ENCODE data around the gene NPTX1.

Gene NPTX1

GRCh38 chr17:80442764-80443163 is 33.6 kb downstream of the NPTX1 start:
- DNase-seq = no peak

GRCh38 chr17:80442323-80442659 is 34.1 kb downstream of the NPTX1 start:
- DNase-seq = no peak

DNA sequence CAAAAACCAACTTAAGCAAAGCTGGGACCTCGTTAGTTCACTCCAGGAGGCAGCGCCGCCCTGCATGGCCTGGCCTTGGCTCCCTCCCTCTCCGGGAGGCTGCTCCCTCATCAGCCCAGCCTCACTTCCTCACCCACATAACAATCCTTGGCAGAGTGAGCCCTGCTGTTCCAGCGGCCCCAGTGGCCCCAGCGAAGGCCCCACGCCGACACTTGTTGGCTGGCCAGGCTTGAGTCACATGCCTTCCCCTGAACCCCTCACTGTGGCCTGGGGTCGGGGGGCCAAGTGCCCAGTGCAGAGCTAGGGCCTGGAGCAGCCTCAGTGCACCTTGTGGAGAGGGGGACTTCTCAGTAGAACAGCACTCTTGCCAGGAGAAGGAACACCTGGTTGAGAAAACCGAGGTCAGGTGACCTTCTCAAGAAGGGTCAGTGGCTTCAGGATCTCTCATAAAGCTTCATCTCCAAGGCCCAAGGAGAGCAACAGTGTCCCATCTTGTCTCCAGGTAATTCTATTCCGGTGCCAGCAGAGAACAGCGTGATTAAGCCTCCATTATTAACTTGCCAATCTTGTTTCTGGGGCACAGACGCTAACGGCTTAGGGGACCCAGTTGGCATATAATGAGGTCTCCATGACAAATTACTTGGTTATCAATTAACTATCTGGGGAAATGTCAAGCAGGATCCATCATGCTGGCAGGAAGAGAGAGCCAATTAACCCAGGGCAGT is 34.6 kb downstream of the NPTX1 start:
- no peak for DNase-seq

DNA sequence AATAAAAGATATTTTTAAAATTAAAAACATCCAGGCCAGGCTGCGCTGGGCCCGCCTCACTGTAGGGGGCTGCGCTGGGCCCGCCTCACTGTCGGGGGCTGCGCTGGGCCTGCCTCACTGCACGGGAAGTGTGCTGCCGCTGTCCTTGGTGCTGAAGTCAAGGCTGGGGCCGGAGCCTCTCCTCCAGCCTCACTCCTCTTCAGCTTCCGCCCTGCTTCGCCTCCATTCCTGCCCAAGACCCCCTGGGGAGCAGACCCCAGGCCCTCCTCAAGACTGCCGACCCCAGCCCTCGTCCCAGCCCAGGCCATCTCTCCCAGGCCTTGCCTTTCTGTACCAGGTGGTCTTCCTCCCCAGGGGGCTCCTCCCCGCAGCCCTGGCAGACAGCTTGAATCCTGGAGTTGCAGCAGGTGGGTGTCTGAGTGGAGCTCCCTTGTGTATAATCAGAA is 35.3 kb downstream of the NPTX1 start:
- DNase-seq = peak; percentile 85

DNA sequence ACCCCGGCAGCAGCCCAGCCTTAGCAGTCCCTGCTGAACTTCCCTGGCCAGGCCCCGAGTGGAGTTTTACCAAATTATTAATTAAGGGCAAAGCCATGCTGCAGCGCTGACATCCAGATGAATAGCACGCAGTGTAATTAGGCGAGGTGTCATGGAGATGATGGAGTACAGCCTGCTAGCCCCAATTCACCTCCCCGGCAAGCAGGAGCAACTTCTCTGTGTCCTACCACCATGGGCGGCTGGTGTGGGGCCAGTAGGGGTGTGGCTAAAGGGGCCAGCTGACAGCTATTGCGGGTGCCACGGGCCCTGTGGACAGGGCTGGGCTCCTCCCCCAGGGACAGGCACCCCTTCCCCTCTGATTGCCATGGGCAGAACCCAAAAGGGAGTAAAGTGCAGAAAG is 36.9 kb downstream of the NPTX1 start:
- DNase-seq = no peak

DNA sequence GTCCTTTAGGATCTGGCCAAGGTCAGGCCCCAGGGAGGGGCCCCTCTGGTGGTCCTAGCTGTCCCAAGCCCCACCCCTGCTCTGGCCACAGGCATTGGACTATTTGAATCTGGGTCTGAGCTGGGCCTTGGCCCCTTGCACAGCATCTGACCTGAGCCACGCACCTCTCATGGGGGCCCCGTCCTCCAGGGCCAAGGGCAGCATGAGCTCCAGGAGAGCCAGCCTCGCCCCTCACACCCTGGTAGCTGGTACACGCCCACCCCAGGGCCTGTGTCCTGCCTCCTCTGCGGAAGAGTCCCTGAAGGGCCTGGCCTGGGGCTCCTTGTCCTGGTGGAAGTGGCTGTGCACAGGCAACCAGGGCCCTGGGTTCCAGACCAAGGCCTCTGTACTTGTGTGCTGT is 37.6 kb downstream of the NPTX1 start:
- DNase-seq = no peak

DNA sequence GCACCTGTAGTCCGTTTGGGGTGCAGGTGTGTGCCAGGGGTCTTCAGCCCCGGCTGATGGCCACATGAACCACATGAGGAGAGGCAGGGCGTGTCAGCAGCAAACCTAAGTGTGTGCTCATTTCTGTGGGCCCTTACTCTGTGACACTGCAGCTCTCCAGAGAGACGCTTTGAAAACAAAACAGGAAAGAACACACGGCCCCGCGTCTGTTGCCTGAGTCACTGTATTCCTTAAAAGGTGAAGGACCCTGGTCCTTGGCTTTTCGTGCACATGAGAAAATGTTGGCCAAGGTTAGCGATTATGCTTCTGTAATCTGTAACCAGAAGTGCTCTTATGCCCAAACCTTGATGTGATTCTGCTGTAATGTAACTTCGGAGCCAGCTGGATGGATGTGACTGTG is 38.9 kb downstream of the NPTX1 start:
- no peak for DNase-seq

GRCh38 chr17:80433916-80434666 is 42.3 kb downstream of the NPTX1 start:
- DNase-seq = no peak

- no peak for DNase-seq
These were observed 43.4 kb downstream of the NPTX1 start for GRCh38 chr17:80432961-80433550.

- no peak for DNase-seq
These were observed 44.0 kb downstream of the NPTX1 start for GRCh38 chr17:80432350-80432955.

DNA sequence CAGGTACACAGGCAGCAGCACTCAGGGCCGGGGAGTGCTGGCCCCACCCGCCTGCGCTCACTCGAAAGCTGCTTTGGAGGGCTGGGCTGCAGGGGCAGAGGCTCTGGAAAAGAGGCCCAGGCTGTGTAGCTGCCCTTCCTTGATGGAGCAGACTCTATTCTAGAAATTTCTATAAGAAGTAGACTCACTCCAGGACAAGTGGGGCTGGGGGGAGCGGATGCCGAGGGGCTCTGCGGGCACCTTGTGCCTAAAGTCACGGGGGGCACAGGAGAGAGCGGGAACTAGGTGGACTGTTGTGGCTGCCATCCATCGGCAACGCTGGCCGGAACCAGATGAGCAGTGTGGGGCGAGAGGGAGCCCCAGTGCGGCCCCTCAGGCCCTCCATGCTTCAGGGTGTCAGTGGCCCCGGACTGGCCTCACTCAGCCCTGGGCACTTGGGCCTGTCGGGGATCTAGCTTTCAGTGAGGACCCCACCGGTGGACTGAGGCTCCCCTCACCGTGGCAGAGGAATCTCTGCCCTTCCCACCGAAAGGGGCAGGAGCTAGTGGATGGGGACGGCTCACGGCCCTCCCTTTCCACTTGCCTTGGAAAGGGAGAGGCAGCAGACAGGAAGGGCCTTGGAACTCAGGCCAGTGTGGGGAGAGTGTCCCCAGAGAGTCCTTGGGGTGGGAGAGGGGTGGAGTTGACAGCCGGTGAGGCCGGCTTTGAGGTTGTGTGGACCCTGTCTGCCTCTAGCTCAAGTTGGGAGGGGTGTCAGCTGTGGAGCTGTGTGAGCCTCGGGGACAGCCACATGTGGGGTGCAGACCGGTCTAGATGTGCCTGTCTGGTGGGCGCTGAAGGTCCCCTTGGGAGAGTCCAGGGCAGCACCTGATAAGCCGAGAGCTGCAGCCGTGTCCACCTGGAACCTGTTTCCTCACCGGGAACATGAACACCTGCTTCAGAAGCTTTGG is 44.9 kb downstream of the NPTX1 start:
- DNase-seq = no peak

GRCh38 chr17:80430446-80431245 is 45.8 kb downstream of the NPTX1 start:
- DNase-seq = no peak

- DNase-seq = no peak
These were observed 46.8 kb downstream of the NPTX1 start for GRCh38 chr17:80429356-80430275.

- DNase-seq = no peak
These were observed 47.6 kb downstream of the NPTX1 start for GRCh38 chr17:80428796-80429195.

DNA sequence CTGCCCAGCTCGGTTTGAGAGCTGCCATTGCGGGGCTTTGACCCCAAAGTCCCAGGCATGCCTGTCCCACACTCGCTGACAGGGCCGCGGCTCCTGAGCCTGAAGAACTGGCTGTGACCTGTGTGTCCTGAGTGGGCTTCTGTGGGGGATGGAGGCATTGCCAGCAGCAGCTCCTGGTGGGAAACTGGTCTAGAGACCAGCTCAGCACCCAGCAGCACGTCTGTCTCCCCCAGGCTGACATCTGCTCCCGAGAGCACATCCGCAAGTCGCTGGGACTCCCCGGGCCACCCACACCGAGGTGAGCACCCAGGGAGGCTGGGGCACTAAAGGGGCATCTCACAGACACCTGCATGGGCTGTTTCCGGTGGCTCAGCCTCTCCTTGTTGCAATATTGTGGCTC is 48.0 kb downstream of the NPTX1 start:
- no peak for DNase-seq

DNA sequence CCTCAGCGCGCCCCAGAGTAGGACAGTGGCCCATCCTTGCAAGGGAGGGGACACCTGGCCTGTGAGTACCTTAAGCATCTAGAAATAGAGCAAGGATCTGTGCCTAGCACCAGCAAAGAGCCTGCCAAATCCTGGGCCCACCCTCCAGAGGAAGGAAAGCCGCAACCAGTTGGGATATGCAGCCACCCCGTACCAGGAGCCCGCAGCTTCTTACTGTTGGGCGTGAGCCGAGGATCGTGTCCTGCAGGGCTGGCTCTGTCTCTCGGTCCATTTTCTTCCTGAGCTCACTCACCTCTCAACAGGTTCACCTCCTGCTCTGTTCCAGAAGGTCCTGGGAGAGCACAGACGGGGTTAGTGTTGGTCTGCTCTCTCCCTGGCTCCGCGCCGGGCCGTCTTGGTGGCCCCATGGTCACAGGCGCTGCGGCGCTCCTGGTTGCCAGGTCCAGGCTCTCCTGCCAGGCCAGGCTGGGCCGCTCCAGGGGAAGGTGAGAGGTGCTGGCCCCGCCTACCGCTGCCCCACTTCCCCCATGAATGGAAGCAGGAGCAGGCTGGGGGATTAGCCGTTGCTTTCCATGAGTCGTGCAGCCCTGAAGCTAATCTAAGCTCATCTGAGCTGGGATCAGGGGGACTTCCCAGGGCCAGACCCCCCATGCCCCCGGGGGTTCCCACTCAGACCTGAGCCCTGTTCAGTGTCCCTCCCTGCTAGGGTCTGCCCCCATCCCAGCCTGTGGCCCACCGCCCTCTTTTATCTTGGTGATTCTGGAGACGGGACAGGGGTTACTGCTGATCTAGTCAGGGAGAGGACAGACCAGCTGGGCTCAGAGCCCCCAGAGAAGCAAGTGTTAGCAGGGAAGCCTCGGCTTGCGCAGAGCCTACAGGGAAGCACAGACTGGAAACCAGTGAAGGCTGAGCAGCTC is 48.8 kb downstream of the NPTX1 start:
- no peak for DNase-seq

DNA sequence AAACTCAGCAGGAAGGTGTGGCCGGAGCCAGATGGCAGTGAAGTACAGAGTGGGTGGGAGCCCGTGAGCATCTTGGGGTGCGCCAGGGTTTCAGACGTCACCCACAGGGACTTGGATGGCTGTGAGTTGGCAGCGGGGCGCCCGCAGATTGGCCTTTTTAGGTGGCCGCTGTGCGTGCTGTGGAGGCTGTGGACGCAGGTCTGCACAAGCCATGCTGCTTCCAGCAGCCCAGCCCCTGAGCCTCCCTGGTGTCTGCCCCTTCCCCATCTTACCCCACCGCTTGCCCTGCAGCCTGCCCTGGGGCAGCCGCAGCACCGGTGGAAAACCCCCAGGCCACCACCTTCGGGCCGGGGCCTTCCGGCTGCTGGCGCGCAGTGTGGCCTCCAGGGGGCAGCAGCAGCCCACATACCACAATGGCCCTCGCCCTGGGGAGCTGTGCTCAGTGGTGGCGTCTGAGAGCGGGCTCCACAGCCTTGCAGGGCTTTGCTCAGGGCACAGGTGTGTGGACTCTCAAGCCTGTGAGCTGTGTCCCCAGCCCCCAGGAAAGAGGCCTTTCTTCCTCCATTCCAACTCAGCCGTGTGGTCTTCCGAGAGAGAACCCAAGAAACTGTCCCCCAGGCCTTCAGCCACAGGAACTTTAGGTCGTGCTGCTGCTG is 49.6 kb downstream of the NPTX1 start:
- peak; percentile 84 for DNase-seq

DNA sequence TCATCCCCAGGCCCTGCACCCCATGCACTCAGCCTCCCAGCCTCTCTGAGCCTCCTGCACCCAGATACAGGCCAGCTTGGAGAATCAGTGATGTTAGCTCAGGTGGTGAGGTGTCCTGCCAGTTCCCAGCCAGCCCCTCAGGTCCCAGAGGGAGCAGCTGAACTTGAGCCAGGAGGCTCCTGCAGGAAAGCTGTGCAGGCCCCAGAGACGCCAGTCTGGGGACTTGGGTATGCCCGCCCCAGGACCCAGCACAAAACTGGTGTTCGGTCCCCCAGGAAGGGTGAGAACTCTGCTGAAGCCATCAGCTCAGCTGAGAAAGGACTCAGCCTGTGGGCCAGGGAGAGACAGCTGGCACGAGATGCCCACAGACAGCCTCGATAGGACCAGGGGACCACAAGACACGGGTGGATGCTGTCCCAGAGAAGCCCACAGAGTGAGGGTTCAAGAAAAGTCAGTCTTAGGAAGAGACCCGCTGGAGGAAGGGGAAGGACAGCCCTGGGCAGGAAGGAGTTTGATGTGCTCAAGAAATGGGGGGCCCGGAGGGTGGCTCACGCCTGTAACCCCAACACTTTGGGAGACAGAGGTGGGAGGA is 50.5 kb downstream of the NPTX1 start:
- no peak for DNase-seq

Measured in right forelimb (tissue), 1 donor.